Keratinocyte (primary cell): ENCODE measurements around the gene NCKAP1. TPM values are rescaled to one million over a fixed set of nuclear protein-coding genes. Genes with fewer than 3 reads are reported as not detected.

Experiments used
- DNase-seq: peaks from one replicate; pipeline ENCODE4 v3.0.0-alpha.2; 2011; ENCODE audit warnings: low read depth, missing footprints, low spot score
- FAIRE-seq: peaks from 2 replicates; lab custom pipeline; 2011; peaks lifted over from hg19 to GRCh38; lab: Jason Lieb, UNC
- H2AFZ ChIP-seq: 2 replicates; pipeline ENCODE4 v1.6.0; 2012; ENCODE audit warnings: low read length, control low read depth, inconsistent platforms; ENCODE audit not compliant: control insufficient read depth
- H3K27ac ChIP-seq: 2 replicates; pipeline ENCODE4 v1.5.1; 2011; ENCODE audit warnings: low read length; ENCODE audit not compliant: control insufficient read depth, insufficient read depth
- H3K27me3 ChIP-seq: 3 replicates; pipeline ENCODE4 v1.6.0; 2011; ENCODE audit warnings: low read length; ENCODE audit not compliant: control insufficient read depth, insufficient read depth; ENCODE audit errors: extremely low read depth
- H3K36me3 ChIP-seq, 2 experiments: 2 replicates in 1 of 2; 3 replicates in 1 of 2; pipeline ENCODE4 v1.5.1; 2011; ENCODE audit warnings: low read length in 2 of 2, mild to moderate bottlenecking in 1 of 2; ENCODE audit not compliant: control insufficient read depth in 2 of 2, insufficient read depth in 2 of 2; ENCODE audit errors: extremely low read depth in 1 of 2
- H3K4me1 ChIP-seq: 3 replicates; pipeline ENCODE4 v1.5.1; 2011; ENCODE audit warnings: low read length; ENCODE audit not compliant: control insufficient read depth, insufficient read depth; ENCODE audit errors: extremely low read depth
- H3K4me2 ChIP-seq: 3 replicates; pipeline ENCODE4 v1.6.0; 2011; ENCODE audit warnings: low read depth, low read length; ENCODE audit not compliant: control insufficient read depth, insufficient read depth; ENCODE audit errors: extremely low read depth
- H3K4me3 ChIP-seq, 3 experiments: fragments of 200-600 bp in 1 of 3; sonication (generic) in 1 of 3; 2 replicates in 2 of 3; 3 replicates in 1 of 3; pipeline ENCODE4 v1.5.1; 2011 to 2016; ENCODE audit warnings: low read length in 3 of 3, mild to moderate bottlenecking in 3 of 3, control low read depth in 2 of 3, inconsistent platforms in 1 of 3, low read depth in 1 of 3, mixed read lengths in 1 of 3, mixed run types in 1 of 3, moderate library complexity in 1 of 3; ENCODE audit not compliant: control insufficient read depth in 2 of 3, insufficient read depth in 2 of 3; ENCODE audit errors: extremely low read depth in 1 of 3
- H3K79me2 ChIP-seq: 2 replicates; pipeline ENCODE4 v1.6.0; 2012; ENCODE audit warnings: low read length; ENCODE audit not compliant: control insufficient read depth, insufficient read depth
- H3K9ac ChIP-seq: 3 replicates; pipeline ENCODE4 v1.6.0; 2011; ENCODE audit warnings: low read length; ENCODE audit not compliant: control insufficient read depth, insufficient read depth; ENCODE audit errors: extremely low read depth
- H3K9me1 ChIP-seq: 3 replicates; pipeline ENCODE4 v1.6.0; 2011; ENCODE audit warnings: low read length; ENCODE audit not compliant: control insufficient read depth, insufficient read depth; ENCODE audit errors: extremely low read depth
- H3K9me3 ChIP-seq: 2 replicates; pipeline ENCODE4 v1.5.1; 2012; ENCODE audit warnings: low read depth, low read length; ENCODE audit not compliant: control insufficient read depth
- H4K20me1 ChIP-seq: 3 replicates; pipeline ENCODE4 v1.6.0; 2011; ENCODE audit warnings: low read length; ENCODE audit not compliant: control insufficient read depth, insufficient read depth; ENCODE audit errors: extremely low read depth
- CTCF ChIP-seq, 3 experiments: IDR thresholded peaks in 1 of 3; conservative IDR thresholded peaks in 1 of 3; optimal IDR thresholded peaks in 1 of 3; 2 replicates in 2 of 3; 3 replicates in 1 of 3; pipeline versions ENCODE3 to v1.5.1; 2011; ENCODE audit warnings: low read length in 3 of 3, mild to moderate bottlenecking in 3 of 3, moderate library complexity in 2 of 3, control low read depth in 1 of 3, inconsistent platforms in 1 of 3; ENCODE audit not compliant: insufficient read depth in 2 of 3; ENCODE audit errors: extremely low read depth in 1 of 3
- EZH2 ChIP-seq: IDR thresholded peaks from one replicate; pipeline ENCODE4 v1.6.1; 2012; ENCODE audit warnings: inconsistent platforms, mild to moderate bottlenecking, low read length, moderate library complexity
- dilution Hi-C: fragments of 300-500 bp; cut with MboI; formaldehyde crosslinking; loops from one replicate; pipeline ENCODE4 v1.7.0; 2020; ENCODE audit warnings: low sequenced_read_pairs; ENCODE audit not compliant: extremely low pct_ligation_motif_present
- polyA plus RNA-seq, 5 experiments: library from polyadenylated mRNA; depleted of rRNA in 3 of 5; stranded (reverse) in 3 of 5; stranded (forward) in 1 of 5; unstranded in 1 of 5; fragments of >200 nt; gene quantifications; 1 replicate in 1 of 5; 2 replicates in 3 of 5; 3 replicates in 1 of 5; pipeline versions ENCODE4 v1.2.1 to v1.2.3, GENCODE V29; 2011 to 2012; ENCODE audit warnings: missing spikeins in 2 of 5, low read depth in 1 of 5, low replicate concordance in 1 of 5

The NCKAP1 gene
- polyA plus RNA-seq, 1 donor (not counting 4 experiments of a cell fraction or from before 2014, with no cell fraction given), result 207 TPM

- dilution Hi-C loops, result no loop called here
- no peak for DNase-seq
Observed at GRCh38 chr2:182901748-182902147, 136.5 kb downstream of the NCKAP1 start.

GRCh38 chr2:182898718-182899117 lies 139.5 kb downstream of the NCKAP1 start:
- Histone ChIP-seq H3K79me2 (no peaks in the 10 kb centered on the region), H3K4me1 (no peaks in the 10 kb centered on the region), H2AFZ (no peak overlapping the region), H3K9ac (no peak overlapping the region), H4K20me1 (no peaks in the 10 kb centered on the region), H3K27me3 (no peaks in the 10 kb centered on the region), H3K9me3 (no peaks in the 10 kb centered on the region), H3K9me1 (no peaks in the 10 kb centered on the region), H3K4me3 (no peak overlapping the region), H3K36me3 (no peaks in the 10 kb centered on the region), H3K4me2 (no peak overlapping the region), H3K27ac (no peak overlapping the region)
- dilution Hi-C loops, result no loop called here
- FAIRE-seq, result no peak
- no peak for DNase-seq
- TF ChIP-seq CTCF (optimal IDR thresholded peaks at IDR 0.05 in 1 of 3, IDR thresholded peaks at IDR 0.05 in 1 of 3, conservative IDR thresholded peaks at IDR 0.05 in 1 of 3; ENCODE audit: extremely low read depth in 1 of 3, insufficient read depth in 2 of 3, low read length in 3 of 3) (no peak), EZH2 (no peak)

More at GRCh38 chr2:182901748-182902147, 136.5 kb downstream of the NCKAP1 start:
- H3K4me1 ChIP-seq, result no peaks in the 10 kb centered on the region
- no peak overlapping the region for H3K4me2 ChIP-seq
- no peak overlapping the region for H2AFZ ChIP-seq
- TF ChIP-seq CTCF (optimal IDR thresholded peaks at IDR 0.05 in 1 of 3, IDR thresholded peaks at IDR 0.05 in 1 of 3, conservative IDR thresholded peaks at IDR 0.05 in 1 of 3; ENCODE audit: extremely low read depth in 1 of 3, insufficient read depth in 2 of 3, low read length in 3 of 3), result no peak
- no peak for TF ChIP-seq EZH2
- H3K27ac ChIP-seq, result no peak overlapping the region
- no peaks in the 10 kb centered on the region for H3K27me3 ChIP-seq
- no peak overlapping the region for H3K4me3 ChIP-seq
- H3K9ac ChIP-seq, result no peak overlapping the region
- no peaks in the 10 kb centered on the region for H3K9me1 ChIP-seq
- H3K36me3 ChIP-seq, result peaks cover 0 to 4% of the 10 kb centered on the region in 2 experiments
- no peak for FAIRE-seq
- no peaks in the 10 kb centered on the region for H3K79me2 ChIP-seq
- H3K9me3 ChIP-seq, result no peaks in the 10 kb centered on the region
- no peaks in the 10 kb centered on the region for H4K20me1 ChIP-seq
